ENCODE data around the gene ADGRV1. TPM values are rescaled to one million over a fixed set of nuclear protein-coding genes. Genes with fewer than 3 reads are reported as not detected.

The ADGRV1 gene
- polyA plus RNA-seq, 1 donor from 2014 or later = 3.7 TPM

GRCh38 chr5:90690307-90690706 lies 131.7 kb downstream of the ADGRV1 start:
- Histone ChIP-seq H3K79me2 (replicated peaks; ENCODE audit: insufficient read depth, low read length) (no peaks in the 10 kb centered on the region), H3K27me3 (ENCODE audit: insufficient read depth, low read depth, low read length) (no peaks in the 10 kb centered on the region), H3K9ac (ENCODE audit: low read length) (no peak overlapping the region), H4K20me1 (ENCODE audit: insufficient read depth) (no peaks in the 10 kb centered on the region), H3K36me3 (ENCODE audit: insufficient read depth, low read length) (no peaks in the 10 kb centered on the region), H3K9me2 (ENCODE audit: insufficient read depth, low read length) (no peaks in the 10 kb centered on the region), H3K4me2 (ENCODE audit: low read length) (no peak overlapping the region), H3F3A (ENCODE audit: insufficient read depth, low read length, poor library complexity, severe bottlenecking) (no peaks in the 10 kb centered on the region), H3K4me3 (ENCODE audit: low read length) (no peak overlapping the region), H2AFZ (ENCODE audit: low read depth, low read length) (no peak overlapping the region), H3K9me3 (ENCODE audit: low read length) (no peaks in the 10 kb centered on the region), H3K27ac (ENCODE audit: low read length) (no peak overlapping the region)
- TF ChIP-seq, protein P1, sequence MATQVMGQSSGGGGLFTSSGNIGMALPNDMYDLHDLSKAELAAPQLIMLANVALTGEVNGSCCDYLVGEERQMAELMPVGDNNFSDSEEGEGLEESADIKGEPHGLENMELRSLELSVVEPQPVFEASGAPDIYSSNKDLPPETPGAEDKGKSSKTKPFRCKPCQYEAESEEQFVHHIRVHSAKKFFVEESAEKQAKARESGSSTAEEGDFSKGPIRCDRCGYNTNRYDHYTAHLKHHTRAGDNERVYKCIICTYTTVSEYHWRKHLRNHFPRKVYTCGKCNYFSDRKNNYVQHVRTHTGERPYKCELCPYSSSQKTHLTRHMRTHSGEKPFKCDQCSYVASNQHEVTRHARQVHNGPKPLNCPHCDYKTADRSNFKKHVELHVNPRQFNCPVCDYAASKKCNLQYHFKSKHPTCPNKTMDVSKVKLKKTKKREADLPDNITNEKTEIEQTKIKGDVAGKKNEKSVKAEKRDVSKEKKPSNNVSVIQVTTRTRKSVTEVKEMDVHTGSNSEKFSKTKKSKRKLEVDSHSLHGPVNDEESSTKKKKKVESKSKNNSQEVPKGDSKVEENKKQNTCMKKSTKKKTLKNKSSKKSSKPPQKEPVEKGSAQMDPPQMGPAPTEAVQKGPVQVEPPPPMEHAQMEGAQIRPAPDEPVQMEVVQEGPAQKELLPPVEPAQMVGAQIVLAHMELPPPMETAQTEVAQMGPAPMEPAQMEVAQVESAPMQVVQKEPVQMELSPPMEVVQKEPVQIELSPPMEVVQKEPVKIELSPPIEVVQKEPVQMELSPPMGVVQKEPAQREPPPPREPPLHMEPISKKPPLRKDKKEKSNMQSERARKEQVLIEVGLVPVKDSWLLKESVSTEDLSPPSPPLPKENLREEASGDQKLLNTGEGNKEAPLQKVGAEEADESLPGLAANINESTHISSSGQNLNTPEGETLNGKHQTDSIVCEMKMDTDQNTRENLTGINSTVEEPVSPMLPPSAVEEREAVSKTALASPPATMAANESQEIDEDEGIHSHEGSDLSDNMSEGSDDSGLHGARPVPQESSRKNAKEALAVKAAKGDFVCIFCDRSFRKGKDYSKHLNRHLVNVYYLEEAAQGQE (IDR thresholded peaks at IDR 0.05; ENCODE audit: borderline replicate concordance) = no peak
- no peak for TF ChIP-seq CTCF (IDR thresholded peaks at IDR 0.05; ENCODE audit: poor library complexity, severe bottlenecking)
- TF ChIP-seq SMC3 (conservative IDR thresholded peaks at IDR 0.05; ENCODE audit: poor library complexity) = no peak

- Histone ChIP-seq H3K4me2 (ENCODE audit: low read length) (no peak overlapping the region), H3K9me2 (ENCODE audit: insufficient read depth, low read length) (no peaks in the 10 kb centered on the region), H3K36me3 (ENCODE audit: insufficient read depth, low read length) (no peaks in the 10 kb centered on the region), H3K27ac (ENCODE audit: low read length) (no peak overlapping the region), H3K79me2 (replicated peaks; ENCODE audit: insufficient read depth, low read length) (no peaks in the 10 kb centered on the region), H3K9ac (ENCODE audit: low read length) (no peak overlapping the region), H2AFZ (ENCODE audit: low read depth, low read length) (no peak overlapping the region), H3F3A (ENCODE audit: insufficient read depth, low read length, poor library complexity, severe bottlenecking) (no peaks in the 10 kb centered on the region), H3K4me3 (ENCODE audit: low read length) (no peak overlapping the region), H3K9me3 (ENCODE audit: low read length) (no peaks in the 10 kb centered on the region), H3K27me3 (ENCODE audit: insufficient read depth, low read depth, low read length) (no peaks in the 10 kb centered on the region), H4K20me1 (ENCODE audit: insufficient read depth) (no peaks in the 10 kb centered on the region)
- TF ChIP-seq CTCF (IDR thresholded peaks at IDR 0.05; ENCODE audit: poor library complexity, severe bottlenecking) (no peak), EP300 (conservative IDR thresholded peaks at IDR 0.05; ENCODE audit: poor library complexity, severe bottlenecking) (no peak), EZH2 (IDR thresholded peaks at IDR 0.05; ENCODE audit: borderline replicate concordance, insufficient read depth, low read length, poor library complexity, severe bottlenecking) (no peak), TAF1 (IDR thresholded peaks at IDR 0.05; ENCODE audit: low read depth) (no peak), POLR2AphosphoS5 (IDR thresholded peaks at IDR 0.05) (no peak), SMC3 (conservative IDR thresholded peaks at IDR 0.05; ENCODE audit: poor library complexity) (no peak), MXI1 (conservative IDR thresholded peaks at IDR 0.05; ENCODE audit: poor library complexity, severe bottlenecking) (no peak)
- TF ChIP-seq, protein P1 (IDR thresholded peaks at IDR 0.05; ENCODE audit: borderline replicate concordance) = no peak
Observed at GRCh38 chr5:90691533-90691932, 132.9 kb downstream of the ADGRV1 start.

Data from neural cell (in vitro differentiated cells).